ENCODE measurements around the gene ABCA1. TPM values are rescaled to one million over a fixed set of nuclear protein-coding genes. Genes with fewer than 3 reads are reported as not detected.
A peak's percentile ranks its signal among the peaks of the same experiment; 100 is the strongest.

Gene ABCA1
- total and polyA plus RNA-seq, 2 of the 13 experiments (the other 11 are each of a cell fraction or from before 2014, with no cell fraction given) = 26.8 to 63.8 TPM

DNA sequence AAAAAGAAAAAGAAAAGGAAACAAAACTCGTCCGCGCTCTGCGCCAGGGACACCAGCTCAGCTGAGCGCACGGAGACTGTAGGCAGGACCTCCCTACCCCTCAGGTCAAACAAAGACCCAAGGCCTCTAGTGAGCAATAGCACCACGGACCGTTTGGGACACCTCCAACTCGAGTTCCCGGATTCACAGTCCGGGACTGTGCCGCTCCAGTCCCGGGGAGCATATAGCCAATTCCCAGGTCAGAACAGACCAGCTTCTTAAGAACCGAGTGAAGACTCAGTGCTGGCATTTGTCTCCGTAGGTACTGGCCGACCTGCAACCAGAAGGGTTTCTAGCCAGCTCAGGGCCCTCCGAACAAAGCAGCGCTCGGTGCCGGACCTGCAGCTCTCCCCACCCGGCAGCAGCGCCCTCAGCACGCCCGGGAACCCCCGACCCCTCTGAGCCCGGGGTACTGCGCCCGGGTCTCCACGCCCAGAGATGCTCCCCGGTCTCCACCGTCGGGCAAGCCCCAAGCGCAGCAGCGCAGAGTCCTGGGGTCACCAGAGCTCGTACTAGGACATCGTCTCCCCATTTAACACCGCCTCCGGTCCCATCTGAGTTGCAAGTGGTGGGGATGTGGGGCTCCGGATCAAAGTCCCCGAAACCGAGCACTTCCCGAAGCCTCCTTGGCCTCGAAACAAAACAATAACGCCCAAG, 591 bp downstream of the ABCA1 start (continued):
- TF ChIP-seq, protein P1, sequence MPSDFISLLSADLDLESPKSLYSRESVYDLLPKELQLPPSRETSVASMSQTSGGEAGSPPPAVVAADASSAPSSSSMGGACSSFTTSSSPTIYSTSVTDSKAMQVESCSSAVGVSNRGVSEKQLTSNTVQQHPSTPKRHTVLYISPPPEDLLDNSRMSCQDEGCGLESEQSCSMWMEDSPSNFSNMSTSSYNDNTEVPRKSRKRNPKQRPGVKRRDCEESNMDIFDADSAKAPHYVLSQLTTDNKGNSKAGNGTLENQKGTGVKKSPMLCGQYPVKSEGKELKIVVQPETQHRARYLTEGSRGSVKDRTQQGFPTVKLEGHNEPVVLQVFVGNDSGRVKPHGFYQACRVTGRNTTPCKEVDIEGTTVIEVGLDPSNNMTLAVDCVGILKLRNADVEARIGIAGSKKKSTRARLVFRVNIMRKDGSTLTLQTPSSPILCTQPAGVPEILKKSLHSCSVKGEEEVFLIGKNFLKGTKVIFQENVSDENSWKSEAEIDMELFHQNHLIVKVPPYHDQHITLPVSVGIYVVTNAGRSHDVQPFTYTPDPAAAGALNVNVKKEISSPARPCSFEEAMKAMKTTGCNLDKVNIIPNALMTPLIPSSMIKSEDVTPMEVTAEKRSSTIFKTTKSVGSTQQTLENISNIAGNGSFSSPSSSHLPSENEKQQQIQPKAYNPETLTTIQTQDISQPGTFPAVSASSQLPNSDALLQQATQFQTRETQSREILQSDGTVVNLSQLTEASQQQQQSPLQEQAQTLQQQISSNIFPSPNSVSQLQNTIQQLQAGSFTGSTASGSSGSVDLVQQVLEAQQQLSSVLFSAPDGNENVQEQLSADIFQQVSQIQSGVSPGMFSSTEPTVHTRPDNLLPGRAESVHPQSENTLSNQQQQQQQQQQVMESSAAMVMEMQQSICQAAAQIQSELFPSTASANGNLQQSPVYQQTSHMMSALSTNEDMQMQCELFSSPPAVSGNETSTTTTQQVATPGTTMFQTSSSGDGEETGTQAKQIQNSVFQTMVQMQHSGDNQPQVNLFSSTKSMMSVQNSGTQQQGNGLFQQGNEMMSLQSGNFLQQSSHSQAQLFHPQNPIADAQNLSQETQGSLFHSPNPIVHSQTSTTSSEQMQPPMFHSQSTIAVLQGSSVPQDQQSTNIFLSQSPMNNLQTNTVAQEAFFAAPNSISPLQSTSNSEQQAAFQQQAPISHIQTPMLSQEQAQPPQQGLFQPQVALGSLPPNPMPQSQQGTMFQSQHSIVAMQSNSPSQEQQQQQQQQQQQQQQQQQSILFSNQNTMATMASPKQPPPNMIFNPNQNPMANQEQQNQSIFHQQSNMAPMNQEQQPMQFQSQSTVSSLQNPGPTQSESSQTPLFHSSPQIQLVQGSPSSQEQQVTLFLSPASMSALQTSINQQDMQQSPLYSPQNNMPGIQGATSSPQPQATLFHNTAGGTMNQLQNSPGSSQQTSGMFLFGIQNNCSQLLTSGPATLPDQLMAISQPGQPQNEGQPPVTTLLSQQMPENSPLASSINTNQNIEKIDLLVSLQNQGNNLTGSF (CRISPR knock-in tag; IDR thresholded peaks at IDR 0.05) = no peak
- TF ChIP-seq, protein P2, sequence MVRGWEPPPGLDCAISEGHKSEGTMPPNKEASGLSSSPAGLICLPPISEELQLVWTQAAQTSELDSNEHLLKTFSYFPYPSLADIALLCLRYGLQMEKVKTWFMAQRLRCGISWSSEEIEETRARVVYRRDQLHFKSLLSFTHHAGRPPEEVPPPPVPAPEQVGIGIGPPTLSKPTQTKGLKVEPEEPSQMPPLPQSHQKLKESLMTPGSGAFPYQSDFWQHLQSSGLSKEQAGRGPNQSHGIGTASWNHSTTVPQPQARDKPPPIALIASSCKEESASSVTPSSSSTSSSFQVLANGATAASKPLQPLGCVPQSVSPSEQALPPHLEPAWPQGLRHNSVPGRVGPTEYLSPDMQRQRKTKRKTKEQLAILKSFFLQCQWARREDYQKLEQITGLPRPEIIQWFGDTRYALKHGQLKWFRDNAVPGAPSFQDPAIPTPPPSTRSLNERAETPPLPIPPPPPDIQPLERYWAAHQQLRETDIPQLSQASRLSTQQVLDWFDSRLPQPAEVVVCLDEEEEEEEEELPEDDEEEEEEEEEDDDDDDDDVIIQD (CRISPR knock-in tag; IDR thresholded peaks at IDR 0.05; ENCODE audit: low read depth) = no peak
- no peak for TF ChIP-seq HOXA7 (CRISPR knock-in tag; IDR thresholded peaks at IDR 0.05)
- TF ChIP-seq NCOA2 (CRISPR knock-in tag; IDR thresholded peaks at IDR 0.05) = no peak
- TF ChIP-seq TCF12 (IDR thresholded peaks at IDR 0.05) = no peak
- TF ChIP-seq TCF12 (CRISPR knock-in tag; IDR thresholded peaks at IDR 0.05) = no peak
- no peak for TF ChIP-seq GLI4 (CRISPR knock-in tag; IDR thresholded peaks at IDR 0.05; ENCODE audit: borderline replicate concordance)
- TF ChIP-seq ERF (CRISPR knock-in tag; IDR thresholded peaks at IDR 0.05) = 0 out of 2 replicates have a peak, but pooled peaks have one; percentile 19
- TF ChIP-seq MTF1 (CRISPR knock-in tag; IDR thresholded peaks at IDR 0.05) = no peak
- TF ChIP-seq ZNF484 (CRISPR knock-in tag; IDR thresholded peaks at IDR 0.05; ENCODE audit: borderline replicate concordance, low read depth) = no peak
- TF ChIP-seq PHF20 (CRISPR knock-in tag; IDR thresholded peaks at IDR 0.05) = no peak
- TF ChIP-seq ZNF431 (CRISPR knock-in tag; IDR thresholded peaks at IDR 0.05; ENCODE audit: borderline replicate concordance, low read depth) = peak; percentile 38; the same call in 1 of the 2 replicates
- TF ChIP-seq, protein P3, sequence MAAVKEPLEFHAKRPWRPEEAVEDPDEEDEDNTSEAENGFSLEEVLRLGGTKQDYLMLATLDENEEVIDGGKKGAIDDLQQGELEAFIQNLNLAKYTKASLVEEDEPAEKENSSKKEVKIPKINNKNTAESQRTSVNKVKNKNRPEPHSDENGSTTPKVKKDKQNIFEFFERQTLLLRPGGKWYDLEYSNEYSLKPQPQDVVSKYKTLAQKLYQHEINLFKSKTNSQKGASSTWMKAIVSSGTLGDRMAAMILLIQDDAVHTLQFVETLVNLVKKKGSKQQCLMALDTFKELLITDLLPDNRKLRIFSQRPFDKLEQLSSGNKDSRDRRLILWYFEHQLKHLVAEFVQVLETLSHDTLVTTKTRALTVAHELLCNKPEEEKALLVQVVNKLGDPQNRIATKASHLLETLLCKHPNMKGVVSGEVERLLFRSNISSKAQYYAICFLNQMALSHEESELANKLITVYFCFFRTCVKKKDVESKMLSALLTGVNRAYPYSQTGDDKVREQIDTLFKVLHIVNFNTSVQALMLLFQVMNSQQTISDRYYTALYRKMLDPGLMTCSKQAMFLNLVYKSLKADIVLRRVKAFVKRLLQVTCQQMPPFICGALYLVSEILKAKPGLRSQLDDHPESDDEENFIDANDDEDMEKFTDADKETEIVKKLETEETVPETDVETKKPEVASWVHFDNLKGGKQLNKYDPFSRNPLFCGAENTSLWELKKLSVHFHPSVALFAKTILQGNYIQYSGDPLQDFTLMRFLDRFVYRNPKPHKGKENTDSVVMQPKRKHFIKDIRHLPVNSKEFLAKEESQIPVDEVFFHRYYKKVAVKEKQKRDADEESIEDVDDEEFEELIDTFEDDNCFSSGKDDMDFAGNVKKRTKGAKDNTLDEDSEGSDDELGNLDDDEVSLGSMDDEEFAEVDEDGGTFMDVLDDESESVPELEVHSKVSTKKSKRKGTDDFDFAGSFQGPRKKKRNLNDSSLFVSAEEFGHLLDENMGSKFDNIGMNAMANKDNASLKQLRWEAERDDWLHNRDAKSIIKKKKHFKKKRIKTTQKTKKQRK (IDR thresholded peaks at IDR 0.05; ENCODE audit: low read length) = no peak
- no peak for TF ChIP-seq ZNF292 (CRISPR knock-in tag; IDR thresholded peaks at IDR 0.05; ENCODE audit: borderline replicate concordance, low read depth)
- no peak for TF ChIP-seq TP53 (CRISPR knock-in tag; conservative IDR thresholded peaks at IDR 0.05)
- TF ChIP-seq ZNF383 (CRISPR knock-in tag; IDR thresholded peaks at IDR 0.05; ENCODE audit: borderline replicate concordance) = no peak
- peak; percentile 62; the same call in 1 of the 2 replicates for TF ChIP-seq ZNF841 (CRISPR knock-in tag; IDR thresholded peaks at IDR 0.05; ENCODE audit: borderline replicate concordance)
- TF ChIP-seq ZFP41 (CRISPR knock-in tag; IDR thresholded peaks at IDR 0.05; ENCODE audit: borderline replicate concordance) = no peak
- TF ChIP-seq ZNF543 (CRISPR knock-in tag; IDR thresholded peaks at IDR 0.05) = no peak
- no peak for TF ChIP-seq ZNF772 (CRISPR knock-in tag; IDR thresholded peaks at IDR 0.05)
- no peak for TF ChIP-seq ZNF30 (CRISPR knock-in tag; IDR thresholded peaks at IDR 0.05)
